Aorta (tissue), 5 donors: ENCODE data around the gene OCIAD2. TPM values are rescaled to one million over a fixed set of nuclear protein-coding genes. Genes with fewer than 3 reads are reported as not detected.
"Not testable (repeated sequence)": the region's sequence is repeated elsewhere in the genome, so short reads cannot be mapped to it uniquely, and the experiment has no call there.

ENCODE experiments used
- ATAC-seq: fragments of 200-7000 bp; cut with Tn5 transposase; one replicate; pipeline ENCODE4 v1.9.1; 2022; ENCODE audit warnings: moderate library complexity; ENCODE audit not compliant: low FRiP score
- DNase-seq, 2 donors: peaks; one replicate each; pipeline ENCODE4 v3.0.0-alpha.2; 2020
- H3K27ac ChIP-seq, 2 donors: one replicate each; pipeline ENCODE4 v1.5.1; 2013; ENCODE audit warnings: low read length in 2 of 2, mild to moderate bottlenecking in 2 of 2, moderate library complexity in 2 of 2, control low read depth in 1 of 2, inconsistent platforms in 1 of 2, low read depth in 1 of 2
- H3K27me3 ChIP-seq, 2 donors: one replicate each; pipeline ENCODE4 v1.6.1; 2013; ENCODE audit warnings: control low read depth in 1 of 2, low read length in 1 of 2, mild to moderate bottlenecking in 1 of 2, moderate library complexity in 1 of 2; ENCODE audit not compliant: insufficient read depth in 2 of 2, control insufficient read depth in 1 of 2
- H3K36me3 ChIP-seq, 2 donors: one replicate each; pipeline ENCODE4 v1.6.1; 2013; ENCODE audit warnings: control low read depth in 1 of 2, low read length in 1 of 2, mild to moderate bottlenecking in 1 of 2; ENCODE audit not compliant: insufficient read depth in 2 of 2, control insufficient read depth in 1 of 2
- H3K4me1 ChIP-seq, 2 donors: one replicate each; pipeline ENCODE4 v1.6.1; 2013; ENCODE audit warnings: low read length in 2 of 2, control low read depth in 1 of 2, mild to moderate bottlenecking in 1 of 2, moderate library complexity in 1 of 2; ENCODE audit not compliant: insufficient read depth in 2 of 2, control insufficient read depth in 1 of 2
- H3K4me3 ChIP-seq, 2 donors: one replicate each; pipeline ENCODE4 v1.5.1; 2013; ENCODE audit warnings: low read length in 2 of 2, control low read depth in 1 of 2, mild to moderate bottlenecking in 1 of 2
- H3K9me3 ChIP-seq: one replicate; pipeline ENCODE4 v1.6.1; 2013; ENCODE audit warnings: mild to moderate bottlenecking, low read length; ENCODE audit not compliant: control insufficient read depth
- WGBS, 2 donors: extraction: QIAGEN DNeasy Blood & Tissue Kit; methylation state at CpG; one replicate each; pipeline ENCODE4 v1.1.7; 2013; 5-methylcytosine and 5-hydroxymethylcytosine counted together
- intact Hi-C, 2 donors: fragments of 100-400 bp; cut with DNase I; formaldehyde crosslinking; loops; one replicate each; pipeline versions ENCODE4 v1.14.2 to v1.15.0; 2022
- polyA plus RNA-seq, 2 donors: library from polyadenylated mRNA; stranded (reverse); fragments of 200-250 nt; gene quantifications; one replicate each; pipeline ENCODE4 v1.2.3, GENCODE V29; 2013
- total RNA-seq, 2 donors: library from RNA; stranded (reverse); fragmentation: NEBNext Ultra II Directional; extraction: Animal tissue kit (Norgen Biotek cat#: 25700); gene quantifications; one replicate each; pipeline ENCODE4 v1.2.1, GENCODE V29; 2021
- donor health status: healthy with polysubstance abuse.
- donor health status: Bipolar disorder and iron deficiency.
- donor health status: DM: no; HTN: no; CAD: no.
- donor health status: DM: no; HTN: no; CAD: no.
- donor health status: DM: yes; HTN: yes; CAD: no.

The OCIAD2 gene
- total and polyA plus RNA-seq, 4 donors = 19.7 to 65.9 (median 23.6) TPM

- H3K27me3 ChIP-seq, H3K27ac ChIP-seq, H3K4me1 ChIP-seq, H3K4me3 ChIP-seq, DNase-seq, H3K36me3 ChIP-seq, intact Hi-C loops, ATAC-seq, H3K9me3 ChIP-seq: not testable (repeated sequence)
- 80 to 86% methylated on average over 3 of the region's 3 CpGs for WGBS, 2 donors
These were observed 24.9 kb downstream of the OCIAD2 start for GRCh38 chr4:48881646-48882045.

DNA sequence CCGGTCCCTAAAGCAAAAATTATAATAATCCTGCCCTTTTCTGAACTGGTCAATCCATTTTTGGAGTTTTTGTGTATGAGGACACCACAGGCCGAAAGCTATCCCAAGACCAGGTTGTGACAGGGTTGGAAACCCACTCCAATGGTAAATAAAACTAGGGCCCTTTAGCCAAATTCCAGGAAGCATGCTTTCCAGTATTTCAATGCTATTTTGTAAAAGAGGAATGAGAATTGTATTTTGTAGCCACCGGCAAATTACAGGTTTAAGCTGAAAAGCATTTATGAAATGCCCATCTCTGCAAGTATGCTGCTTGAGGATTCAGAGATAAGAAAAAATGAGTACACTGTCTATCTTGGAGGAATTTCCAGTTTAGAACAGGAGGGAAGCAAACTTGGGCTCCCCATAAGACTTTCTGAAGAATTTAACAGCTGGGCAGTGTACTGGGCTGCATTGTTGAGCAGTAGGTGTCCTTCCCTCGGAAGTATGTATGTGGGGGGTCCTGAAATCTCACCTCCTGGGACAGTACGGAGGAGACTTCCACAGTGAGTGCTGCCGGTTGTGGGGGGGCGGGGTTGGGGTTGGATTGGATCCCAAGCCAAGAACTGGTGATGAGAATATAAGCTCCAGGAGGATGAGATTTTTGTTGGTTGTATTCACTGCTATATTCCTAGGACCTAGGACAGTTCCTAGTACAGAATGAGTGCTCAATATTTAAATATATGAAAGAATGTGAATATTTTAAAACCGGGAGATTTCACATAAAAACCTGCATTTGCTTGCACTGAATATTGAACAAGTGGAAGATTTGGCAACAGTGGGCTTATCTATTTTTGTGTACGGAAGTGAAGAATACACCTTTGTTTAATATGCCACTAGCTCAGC is 26.8 kb downstream of the OCIAD2 start:
- intact Hi-C loops = no loop called here
- Histone ChIP-seq H3K4me3 (no peak overlapping the region), H3K27ac (no peak overlapping the region), H3K9me3 (no peaks in the 10 kb centered on the region), H3K36me3 (peaks cover 0 to 4% of the 10 kb centered on the region in 2 donors), H3K27me3 (no peaks in the 10 kb centered on the region), H3K4me1 (no peaks in the 10 kb centered on the region)
- DNase-seq (no peak), ATAC-seq (no peak)
- 61 to 65% methylated on average over 9 of the region's 9 CpGs for WGBS, 2 donors

DNA sequence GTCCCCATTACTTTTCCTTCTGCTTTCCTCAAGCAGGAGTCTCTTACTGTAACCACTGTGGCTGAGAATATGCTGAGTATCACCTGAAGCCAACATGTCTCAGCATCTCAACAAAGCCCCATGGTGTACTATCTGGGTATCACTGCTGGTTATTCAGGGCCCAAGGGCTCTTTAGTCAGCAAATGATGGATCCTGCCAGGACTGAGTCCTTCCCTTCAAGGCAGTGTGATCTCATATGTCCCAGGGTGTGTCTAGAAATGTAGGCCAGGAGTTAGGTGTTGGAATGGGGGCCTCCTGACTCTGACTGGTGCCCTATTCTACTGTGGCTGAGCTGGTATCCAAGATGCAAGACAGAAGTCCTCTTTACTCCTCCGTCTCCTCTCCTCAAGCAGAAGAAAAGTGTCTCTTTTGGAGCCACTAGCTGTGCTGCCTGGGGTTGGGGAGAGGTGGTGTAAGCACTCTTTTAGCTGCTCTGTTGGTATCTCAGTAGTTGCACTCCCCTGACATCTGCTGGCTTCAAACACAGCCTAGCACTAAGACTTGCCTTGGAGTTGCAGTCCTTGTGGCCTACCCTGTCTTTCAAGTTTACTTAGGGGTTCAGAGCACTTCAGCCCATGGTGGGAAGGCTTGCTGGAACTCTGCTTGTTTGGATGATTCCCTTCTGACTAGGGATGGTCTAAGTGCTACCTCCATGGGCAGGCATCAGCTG is 28.6 kb downstream of the OCIAD2 start:
- intact Hi-C loops = no loop called here
- Histone ChIP-seq H3K9me3 (no peaks in the 10 kb centered on the region), H3K4me1 (no peaks in the 10 kb centered on the region), H3K36me3 (peaks cover 0 to 4% of the 10 kb centered on the region in 2 donors), H3K4me3 (no peak overlapping the region), H3K27me3 (no peaks in the 10 kb centered on the region), H3K27ac (no peak overlapping the region)
- WGBS, 2 donors = 97 to 100% methylated on average over 1 of the region's 1 CpG
- no peak for ATAC-seq
- no peak for DNase-seq

DNA sequence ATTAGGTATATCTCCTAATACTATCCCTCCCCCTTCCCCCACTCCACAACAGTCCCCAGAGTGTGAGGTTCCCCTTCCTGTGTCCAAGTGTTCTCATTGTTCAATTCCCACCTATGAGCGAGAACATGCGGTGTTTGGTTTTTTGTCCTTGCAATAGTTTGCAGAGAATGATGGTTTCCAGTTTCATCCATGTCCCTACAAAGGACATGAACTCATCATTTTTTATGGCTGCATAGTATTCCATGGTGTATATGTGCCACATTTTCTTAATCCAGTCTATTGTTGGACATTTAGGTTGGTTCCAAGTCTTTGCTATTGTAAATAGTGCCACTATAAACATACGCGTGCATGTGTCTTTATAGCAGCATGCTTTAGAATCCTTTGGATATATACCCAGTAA is 41.9 kb downstream of the OCIAD2 start:
- H3K4me1 ChIP-seq, H3K9me3 ChIP-seq, ATAC-seq, H3K4me3 ChIP-seq, H3K27ac ChIP-seq, DNase-seq, intact Hi-C loops, H3K27me3 ChIP-seq, H3K36me3 ChIP-seq: not testable (repeated sequence)
- 91 to 96% methylated on average over 4 of the region's 4 CpGs for WGBS, 2 donors

DNA sequence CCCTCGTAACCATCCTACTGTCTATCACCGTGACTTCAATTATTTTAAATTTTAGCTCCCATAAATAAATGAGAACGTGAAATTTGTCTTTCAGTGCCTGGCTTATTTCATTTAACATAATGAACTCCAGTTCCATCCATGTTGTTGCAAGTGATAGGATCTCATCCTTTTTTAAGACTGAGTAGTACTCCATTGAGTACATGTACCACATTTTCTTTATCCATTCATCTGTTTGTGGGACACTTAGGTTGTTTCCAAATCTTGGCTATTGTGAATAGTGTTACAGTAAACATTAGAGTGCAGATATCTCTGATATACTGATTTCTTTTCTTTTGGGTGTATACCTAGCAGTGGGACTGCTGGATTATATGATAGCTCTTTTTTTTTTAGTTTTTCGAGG is 42.8 kb downstream of the OCIAD2 start:
- ATAC-seq (no peak), DNase-seq (no peak)
- WGBS, 2 donors = 89 to 92% methylated on average over 4 of the region's 4 CpGs

GRCh38 chr4:48862661-48863060 is 43.9 kb downstream of the OCIAD2 start:
- Histone ChIP-seq H3K9me3 (no peaks in the 10 kb centered on the region), H3K4me3 (no peak overlapping the region), H3K27ac (no peak overlapping the region), H3K36me3 (peaks cover 0 to 2% of the 10 kb centered on the region in 2 donors), H3K27me3 (no peaks in the 10 kb centered on the region), H3K4me1 (no peaks in the 10 kb centered on the region)
- ATAC-seq (no peak), DNase-seq (no peak)
- intact Hi-C loops = no loop called here
- 61 to 70% methylated on average over 1 of the region's 1 CpG for WGBS, 2 donors

More for the DNA sequence above, 42.8 kb downstream of the OCIAD2 start:
- Histone ChIP-seq H3K9me3 (no peaks in the 10 kb centered on the region), H3K27ac (no peak overlapping the region), H3K4me3 (no peak overlapping the region), H3K36me3 (peaks cover 0 to 2% of the 10 kb centered on the region in 2 donors), H3K27me3 (no peaks in the 10 kb centered on the region), H3K4me1 (no peaks in the 10 kb centered on the region)
- intact Hi-C loops = no loop called here

GRCh38 chr4:48862038-48862437 is 44.5 kb downstream of the OCIAD2 start:
- DNase-seq = no peak
- H3K9me3 ChIP-seq = no peaks in the 10 kb centered on the region
- intact Hi-C loops = no loop called here
- whole genome bisulfite sequencing, 2 donors = 83 to 85% methylated on average over 3 of the region's 3 CpGs
- no peaks in the 10 kb centered on the region for H3K27me3 ChIP-seq
- ATAC-seq = no peak
- no peak overlapping the region for H3K4me3 ChIP-seq
- peaks cover 0 to 2% of the 10 kb centered on the region in 2 donors for H3K36me3 ChIP-seq
- H3K27ac ChIP-seq = no peak overlapping the region
- no peaks in the 10 kb centered on the region for H3K4me1 ChIP-seq

GRCh38 chr4:48858130-48858529 is 48.4 kb downstream of the OCIAD2 start:
- DNase-seq (no peak), ATAC-seq (no peak)
- Histone ChIP-seq H3K27me3 (no peaks in the 10 kb centered on the region), H3K27ac (no peak overlapping the region), H3K4me3 (no peak overlapping the region), H3K9me3 (no peaks in the 10 kb centered on the region), H3K4me1 (no peaks in the 10 kb centered on the region), H3K36me3 (peaks cover 0 to 2% of the 10 kb centered on the region in 2 donors)
- intact Hi-C loops = no loop called here
- 93 to 95% methylated on average over 7 of the region's 7 CpGs for WGBS, 2 donors
